ENCODE results near the gene ZFY. TPM values are rescaled to one million over a fixed set of nuclear protein-coding genes. Genes with fewer than 3 reads are reported as not detected.

ZFY gene
- total and polyA plus RNA-seq, 2 experiments from 2014 or later = not detected

Small RNA genes lying within 50 kb of the gene (small RNA-seq; reads per million reads assigned to genes)
- gene EEF1A1P41 = not detected

Other genes starting within 250 kb of the ZFY start
- gene SRY, start 147.7 kb upstream of the ZFY start, total RNA-seq = not detected in 2 replicates
- not detected in 2 replicates for gene SRY, start 147.7 kb upstream of the ZFY start, polyA plus RNA-seq
- not detected in 2 replicates for gene RPS4Y1, start 93.8 kb upstream of the ZFY start, total RNA-seq
- gene RPS4Y1, start 93.8 kb upstream of the ZFY start, polyA plus RNA-seq = not detected in 2 replicates